Uterus (tissue), 2 donors: Measurements from ENCODE around the gene INIP.

Experiments used
- CTCF ChIP-seq, 4 experiments: fragments of 200-600 bp in 2 of 4; fragments of 450-650 bp in 2 of 4; sonication (generic) in 2 of 4; IDR thresholded peaks; one replicate each; pipeline ENCODE4 v1.5.1; 2016 to 2019; ENCODE audit warnings: antibody characterized with exemption in 4 of 4, mild to moderate bottlenecking in 2 of 4, moderate library complexity in 1 of 4
- POLR2A ChIP-seq, 2 donors: fragments of 450-650 bp; IDR thresholded peaks; one replicate each; pipeline ENCODE4 v1.6.1; 2016; ENCODE audit warnings: antibody characterized with exemption in 2 of 2, mild to moderate bottlenecking in 1 of 2, moderate library complexity in 1 of 2

GRCh38 chr9:112743216-112743836, 25.4 kb upstream of the INIP start:
- TF ChIP-seq CTCF (IDR thresholded peaks at IDR 0.05): no peak
- no peak for TF ChIP-seq POLR2A (IDR thresholded peaks at IDR 0.05)
